CD4-positive, alpha-beta T cell treated with Interleukin-21 for 1 hour (primary cell): Measurements from ENCODE around the gene IKBKE.
A peak's percentile ranks its signal among the peaks of the same experiment; 100 is the strongest.

Experiments
- DNase-seq: peaks from one replicate; pipeline ENCODE4 v3.0.0-alpha.2; 2020

IKBKE gene

DNA sequence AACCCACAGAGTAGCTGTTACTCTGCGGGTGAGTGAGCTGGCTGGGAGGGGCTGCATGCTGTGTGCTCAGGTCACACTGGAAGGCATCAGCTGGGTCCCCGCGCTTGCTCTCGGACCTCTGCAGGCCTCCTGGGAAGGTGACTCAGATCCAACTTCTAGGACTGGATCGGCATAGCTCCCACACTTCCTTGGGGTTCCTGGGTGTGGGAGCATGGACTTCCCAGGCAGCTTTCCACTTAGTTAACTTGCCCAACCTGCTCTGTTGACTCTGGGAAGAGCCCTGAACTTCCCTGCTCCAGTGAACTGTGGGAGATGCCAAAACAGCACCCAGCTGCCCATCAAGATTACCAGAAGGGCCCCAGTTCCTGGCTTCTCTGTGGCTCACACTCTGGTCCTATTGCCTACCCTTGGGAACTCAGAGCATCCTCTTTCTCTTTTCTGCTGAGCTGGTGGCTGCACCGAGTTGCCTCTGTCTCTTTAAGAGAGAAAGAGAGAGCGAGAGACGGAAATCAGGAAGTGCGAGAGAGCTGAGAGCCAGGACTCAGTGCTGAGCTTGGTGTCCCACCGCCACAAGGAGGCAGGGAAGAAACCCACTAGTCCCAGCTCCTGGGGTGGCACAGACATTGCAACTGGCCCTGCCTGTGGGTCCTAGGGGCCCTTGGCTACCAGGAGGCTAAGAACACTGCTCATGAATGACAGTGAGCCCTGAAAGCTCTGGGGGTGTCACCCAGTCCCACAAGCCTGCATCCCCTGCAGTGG is at the start of gene IKBKE:
TSS of gene IKBKE (plus strand) at position 544 of the 759 bp plus-strand sequence. CDS start 2,752 bp downstream, outside the sequence.
- DNase-seq: peak; percentile 59

DNA sequence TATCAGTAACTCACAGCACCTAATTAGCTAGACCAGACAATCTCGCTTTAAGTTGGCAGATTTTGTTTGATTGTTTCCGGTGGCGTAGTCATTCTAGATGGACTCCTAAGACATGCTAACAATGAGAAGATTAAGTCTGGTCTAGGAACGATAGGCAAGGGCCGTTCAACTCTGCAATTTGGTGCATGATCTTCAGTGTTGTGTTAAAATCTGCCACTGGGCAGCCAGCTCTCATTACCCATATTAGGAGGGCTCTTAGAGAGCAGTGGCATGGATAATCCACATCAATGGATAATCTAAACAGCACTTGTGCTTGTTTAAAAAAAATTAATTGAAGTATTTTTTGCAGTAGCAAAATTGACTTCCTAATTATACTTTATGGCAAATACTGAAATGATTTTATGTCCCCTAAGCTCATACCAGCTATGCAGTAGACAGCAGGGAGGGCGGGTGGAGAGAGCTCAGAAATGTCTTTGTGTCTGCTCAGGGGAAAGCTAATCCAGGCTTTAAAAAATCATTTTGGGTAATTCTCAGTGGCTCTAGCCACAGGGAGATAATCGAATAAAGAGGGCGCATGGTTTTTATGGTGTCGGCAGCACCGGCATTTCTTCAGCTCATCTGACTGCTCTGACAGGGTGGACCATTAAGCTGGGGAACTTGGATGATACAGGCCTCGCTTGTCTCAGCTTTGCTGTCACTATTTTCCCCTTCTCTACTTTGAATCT is 48.5 kb upstream of the IKBKE start:
- no peak for DNase-seq

DNA sequence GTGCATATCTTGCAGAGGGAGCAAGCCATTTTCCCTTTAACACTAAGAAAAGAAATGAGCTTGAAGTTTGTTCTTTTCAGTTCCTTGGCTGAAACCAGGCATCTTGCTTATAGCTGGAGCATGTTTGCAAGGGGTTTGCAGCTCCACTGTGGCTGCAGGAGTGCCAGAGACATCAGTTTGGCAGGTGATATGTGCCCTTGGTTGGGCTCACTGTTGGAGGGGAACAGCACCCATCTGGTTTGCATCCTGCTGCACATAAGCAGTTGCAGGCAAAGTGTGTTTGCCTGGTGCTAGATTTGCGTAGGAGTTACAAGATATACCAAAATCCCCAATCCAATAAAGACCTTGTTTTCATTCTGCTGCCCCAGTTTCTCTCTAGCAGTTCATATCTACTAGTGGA is 47.8 kb upstream of the IKBKE start:
- DNase-seq: no peak

DNA sequence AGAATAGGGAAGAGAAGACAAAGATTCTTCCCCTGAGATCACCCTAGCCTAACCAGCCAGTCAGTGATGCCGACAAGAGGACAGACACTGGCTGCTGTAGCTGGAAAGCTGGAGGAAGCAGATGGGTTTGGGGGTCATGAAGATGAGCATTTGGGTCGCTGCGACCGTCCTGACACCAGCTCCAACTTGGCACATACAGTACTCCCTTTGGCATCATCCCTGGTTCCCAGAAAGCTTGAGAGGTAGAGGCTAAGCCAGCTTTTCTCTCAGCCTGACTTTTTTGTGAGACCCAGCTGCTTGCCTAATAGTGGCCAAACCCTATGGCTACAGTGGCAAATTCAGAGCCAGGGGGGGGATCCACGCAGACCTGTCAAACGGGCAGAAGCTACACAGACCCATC is 43.0 kb upstream of the IKBKE start:
- no peak for DNase-seq

DNA sequence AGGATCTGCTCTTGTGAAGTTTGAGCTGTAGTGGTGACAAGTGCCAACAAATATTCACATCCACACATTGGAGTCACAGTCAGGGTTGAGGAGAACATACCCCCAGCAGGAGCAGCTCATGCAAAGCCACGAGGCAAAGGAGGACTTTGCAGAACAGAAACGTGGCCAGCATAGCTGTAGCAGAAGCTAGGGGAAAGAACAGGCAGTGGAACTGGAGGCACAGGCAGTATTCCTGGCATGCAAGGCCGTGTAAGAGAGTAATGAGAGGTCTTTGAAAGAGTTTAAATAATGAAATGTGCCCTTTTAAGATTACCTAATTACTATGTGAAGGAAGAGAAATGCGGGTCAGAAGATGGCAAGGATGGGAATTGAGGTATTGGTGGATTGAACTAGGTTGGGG is 40.9 kb upstream of the IKBKE start:
- DNase-seq: no peak

DNA sequence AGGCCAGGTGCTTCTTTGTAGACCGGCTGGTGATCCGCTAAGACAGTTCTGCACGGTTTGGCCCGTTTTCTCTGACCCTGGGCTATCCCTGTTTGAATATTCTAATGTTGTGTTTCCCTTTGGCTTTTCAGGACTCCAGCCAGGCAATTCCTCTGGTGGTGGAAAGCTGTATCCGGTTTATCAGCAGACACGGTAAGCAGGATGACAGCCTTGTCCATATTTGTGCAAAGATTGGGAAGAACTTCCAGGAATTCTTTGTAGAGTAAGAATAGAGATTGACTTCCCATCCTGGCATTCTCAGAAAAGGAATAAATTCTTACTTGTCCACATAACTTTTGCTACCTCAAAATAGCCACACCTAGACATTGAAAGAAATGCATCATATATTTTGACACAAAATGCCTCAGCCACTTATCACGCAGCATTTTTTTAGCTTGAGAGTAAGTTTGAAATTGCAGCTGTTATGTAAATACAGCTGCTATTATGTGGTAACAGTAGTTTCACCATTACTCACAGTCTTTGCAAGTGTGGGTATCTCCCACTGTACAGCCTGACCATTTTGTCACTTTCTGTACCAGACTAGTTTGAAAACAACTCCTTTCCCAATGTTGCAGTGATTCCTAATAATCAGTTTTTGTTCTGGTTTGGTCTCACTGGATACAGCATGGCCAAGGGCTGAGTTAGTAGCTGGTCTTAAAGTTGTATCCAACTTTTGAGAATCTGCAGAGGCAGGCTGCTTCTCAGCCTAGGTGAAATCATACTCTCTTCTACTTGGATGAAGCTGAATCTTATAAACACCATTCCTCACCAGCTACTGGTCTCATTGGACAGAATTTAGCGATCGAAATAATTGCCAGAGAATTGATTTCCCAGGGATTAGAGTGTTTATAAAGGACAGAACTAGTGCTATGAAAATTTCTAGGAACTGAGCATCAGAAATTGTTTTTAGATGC is 40.0 kb upstream of the IKBKE start:
- DNase-seq: no peak

DNA sequence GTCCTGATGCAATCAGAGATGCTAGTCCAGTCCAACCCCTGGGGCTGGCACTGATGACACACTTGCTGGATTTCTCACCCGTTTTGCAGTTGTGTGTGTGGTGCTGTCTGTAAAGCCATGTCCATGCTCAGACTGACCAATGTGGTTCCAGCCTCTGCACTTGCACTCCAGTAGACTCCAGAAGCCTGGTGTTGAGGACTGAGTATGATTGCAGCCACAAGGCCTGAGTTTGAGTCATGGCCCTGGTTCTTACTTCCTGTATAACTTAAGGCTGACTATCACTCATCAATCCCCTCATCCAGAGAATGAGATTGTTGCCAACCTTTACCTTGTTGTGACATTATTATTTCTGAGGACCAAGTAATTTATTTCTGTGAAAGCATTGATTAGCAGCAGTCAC is 34.8 kb upstream of the IKBKE start:
- no peak for DNase-seq

DNA sequence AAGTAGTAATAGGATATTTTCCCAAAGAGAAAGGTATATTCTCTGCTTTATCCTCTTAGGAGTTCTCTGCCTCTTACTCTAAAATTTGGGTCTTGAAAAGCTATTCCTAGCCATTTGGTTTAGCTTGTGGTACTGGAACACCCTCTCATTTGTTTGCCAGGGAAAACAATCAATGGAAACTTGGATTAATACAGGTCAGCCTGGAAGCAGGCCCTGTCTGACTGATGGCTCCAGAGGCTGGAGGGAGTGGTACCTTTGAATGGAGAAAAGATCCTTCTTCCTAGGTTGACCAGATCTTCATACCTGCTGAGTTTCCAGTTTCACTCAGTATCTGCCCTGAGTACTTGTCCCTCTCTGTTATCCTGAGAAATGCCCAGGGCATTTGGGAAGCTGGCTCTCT is 31.7 kb upstream of the IKBKE start:
- DNase-seq: no peak

DNA sequence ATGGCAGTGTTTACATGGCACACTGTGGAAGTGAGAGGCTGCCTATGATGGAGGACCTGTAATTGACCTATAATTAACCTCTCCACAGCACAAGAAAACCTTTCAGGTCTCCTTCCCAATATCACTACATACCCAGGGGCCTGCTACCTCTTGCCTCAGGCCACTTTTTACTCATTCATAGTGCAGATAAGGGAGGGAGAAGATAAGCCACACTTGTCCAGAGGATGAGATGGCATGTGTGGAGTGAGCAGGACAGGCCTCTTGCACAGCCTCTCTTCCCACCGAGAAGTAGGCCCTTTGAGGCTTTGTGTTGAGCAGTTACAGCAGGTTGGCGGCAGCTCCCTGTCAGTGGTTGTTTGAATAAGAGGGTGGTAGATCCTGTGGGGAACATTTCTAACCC is 31.1 kb upstream of the IKBKE start:
- DNase-seq: no peak

DNA sequence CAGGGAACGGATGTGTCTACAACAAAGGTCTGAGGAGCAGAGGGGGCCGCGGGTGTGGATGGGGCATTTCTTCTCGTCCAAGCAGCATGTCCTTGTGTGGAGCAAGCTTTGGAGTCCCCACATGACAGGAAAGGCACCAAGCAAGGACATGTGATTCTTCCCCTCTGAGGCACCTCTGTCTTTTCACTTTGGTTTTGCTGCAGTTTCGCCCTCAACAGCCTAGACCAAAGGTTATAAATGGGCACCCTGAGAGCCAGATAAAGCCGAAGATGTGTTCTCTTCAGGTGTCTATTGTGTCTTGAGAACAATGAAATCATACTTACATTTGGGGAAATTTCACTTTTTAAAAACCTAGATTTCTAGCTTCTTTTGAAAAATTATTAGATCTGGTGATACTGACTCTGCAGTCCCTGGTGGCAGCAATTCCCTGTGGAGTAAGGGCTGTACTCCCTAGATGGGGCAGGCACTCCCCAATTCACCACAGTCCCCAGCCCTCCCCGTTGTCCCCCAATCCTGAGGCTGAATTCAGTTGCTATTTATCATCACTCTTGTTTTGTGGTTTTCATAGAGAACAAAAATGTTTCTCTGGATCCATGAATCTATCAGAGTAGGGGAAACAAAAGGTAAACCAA is 28.8 kb upstream of the IKBKE start:
- no peak for DNase-seq

DNA sequence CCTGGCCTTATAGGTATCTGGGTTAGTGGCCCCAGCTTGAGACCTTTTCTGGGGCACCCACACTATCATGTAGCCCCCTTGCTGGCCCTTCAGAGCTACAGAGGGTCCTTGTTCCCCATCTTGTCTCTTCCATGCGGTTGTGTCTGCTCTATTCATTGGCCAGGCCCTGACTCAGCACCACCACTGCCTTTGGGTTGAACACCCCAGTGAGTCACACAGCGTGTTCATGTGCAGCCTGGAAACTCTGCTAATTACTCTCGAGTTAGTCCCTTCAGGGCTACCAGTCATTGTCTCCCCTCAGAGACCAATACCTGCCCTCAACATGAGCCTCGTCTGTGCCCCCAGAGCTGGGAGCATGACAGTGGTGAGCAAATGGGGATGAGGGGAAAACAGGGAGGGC is 28.2 kb upstream of the IKBKE start:
- no peak for DNase-seq

DNA sequence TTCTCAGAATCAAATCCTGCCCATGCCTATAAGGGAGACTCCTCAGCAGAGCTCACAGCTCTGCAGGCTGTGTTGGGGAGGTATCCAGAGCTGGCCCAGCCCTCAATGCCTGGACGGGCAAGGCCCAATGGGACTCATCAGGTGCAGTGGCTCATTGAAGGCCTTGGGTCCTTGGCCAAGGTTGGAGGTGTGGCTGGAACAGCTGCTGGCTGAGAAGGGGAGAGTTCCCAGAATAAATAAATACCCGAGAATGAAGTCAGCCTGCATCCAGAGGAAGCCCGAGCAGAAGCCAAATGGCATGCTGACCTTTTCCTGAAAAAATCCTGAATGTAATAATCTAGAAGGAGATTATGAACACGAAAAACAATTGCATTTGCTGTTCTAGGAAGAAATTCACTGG is 25.2 kb upstream of the IKBKE start:
- no peak for DNase-seq

DNA sequence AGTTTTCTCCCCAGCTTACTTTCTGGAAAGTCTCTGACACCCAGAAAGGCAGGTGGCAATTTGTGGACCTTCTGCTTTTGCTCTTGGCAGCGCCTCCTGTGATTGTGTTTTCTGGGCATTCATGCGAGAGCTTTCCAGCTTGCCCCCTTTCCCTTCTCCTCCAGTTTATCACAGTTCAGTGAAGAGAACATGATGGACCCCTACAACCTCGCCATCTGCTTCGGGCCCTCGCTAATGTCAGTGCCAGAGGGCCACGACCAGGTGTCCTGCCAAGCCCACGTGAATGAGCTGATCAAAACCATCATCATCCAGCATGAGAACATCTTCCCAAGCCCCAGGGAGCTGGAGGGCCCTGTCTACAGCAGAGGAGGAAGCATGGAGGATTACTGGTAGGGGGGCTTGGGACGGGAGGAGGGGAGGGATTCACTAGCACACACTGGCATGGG is 24.3 kb upstream of the IKBKE start:
- no peak for DNase-seq

DNA sequence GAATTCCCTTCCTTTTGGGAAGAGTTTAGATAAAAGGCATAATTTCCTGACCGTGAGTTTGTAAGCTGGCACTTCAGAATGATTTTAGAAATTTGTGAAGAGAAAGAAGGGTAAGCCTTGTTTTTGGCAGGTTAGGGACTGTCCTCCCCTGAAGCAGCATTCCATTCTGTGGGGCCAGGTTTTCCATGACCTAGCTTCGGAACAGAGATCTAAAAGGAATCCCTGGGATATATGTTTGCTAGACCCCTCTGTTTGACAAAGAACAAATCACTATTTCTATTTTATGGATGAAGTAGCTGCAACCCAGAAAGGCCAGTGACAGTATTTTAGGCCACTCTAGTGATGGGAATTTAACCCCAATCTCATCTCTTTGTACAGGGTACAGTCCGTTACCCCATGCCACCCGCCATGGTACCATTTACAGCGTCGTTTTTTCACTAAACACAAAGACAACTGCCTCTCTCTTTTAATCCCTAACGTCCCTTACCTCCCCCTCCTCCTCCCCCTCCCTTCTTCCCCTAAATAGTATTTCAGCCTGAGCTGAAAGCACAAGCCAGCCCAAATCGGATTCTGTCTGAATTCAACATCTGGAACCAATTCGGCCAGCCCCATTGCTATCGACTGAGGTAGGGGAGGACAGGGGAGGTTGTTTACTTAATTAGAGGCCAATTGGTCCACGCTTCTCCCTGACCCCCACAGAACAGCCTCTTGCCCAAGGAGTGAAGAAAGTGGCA is 23.4 kb upstream of the IKBKE start:
- no peak for DNase-seq

DNA sequence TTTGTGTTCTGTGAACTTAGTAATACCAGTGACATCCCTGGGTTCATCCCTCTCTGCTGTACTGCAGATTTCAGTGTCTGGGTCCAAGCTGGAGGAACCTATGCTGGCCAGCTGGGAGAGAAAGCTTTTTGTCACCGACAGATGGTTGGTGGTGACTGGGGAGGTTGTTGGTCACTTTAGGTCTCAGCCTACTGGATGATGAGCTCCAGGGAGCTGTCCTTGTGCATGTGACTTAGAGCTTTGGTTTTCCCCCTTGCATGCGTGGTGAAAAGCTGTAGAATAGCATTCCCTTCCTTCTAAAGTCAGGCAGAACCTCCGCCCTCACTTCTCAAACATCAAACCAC is 22.9 kb upstream of the IKBKE start:
- no peak for DNase-seq

DNA sequence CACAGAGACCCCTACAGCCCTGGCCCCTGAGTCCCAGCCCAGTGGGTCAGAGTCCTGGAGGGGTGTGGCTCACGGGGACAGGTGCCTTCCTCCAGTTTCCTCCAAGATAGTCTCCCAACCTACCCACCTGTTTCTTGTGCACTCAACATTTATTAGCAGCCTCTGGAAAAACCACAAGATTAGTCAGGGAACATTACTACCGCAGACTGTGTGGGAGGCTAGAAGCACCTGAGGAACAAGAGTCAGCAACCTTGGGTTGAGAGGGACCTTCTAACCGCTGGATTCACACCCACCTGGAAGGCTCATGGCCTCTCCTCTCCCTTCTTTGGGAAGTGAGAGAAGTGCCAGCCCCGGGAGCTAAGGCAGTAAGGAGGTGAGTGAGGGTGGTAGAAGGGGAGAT is 22.5 kb upstream of the IKBKE start:
- DNase-seq: no peak

DNA sequence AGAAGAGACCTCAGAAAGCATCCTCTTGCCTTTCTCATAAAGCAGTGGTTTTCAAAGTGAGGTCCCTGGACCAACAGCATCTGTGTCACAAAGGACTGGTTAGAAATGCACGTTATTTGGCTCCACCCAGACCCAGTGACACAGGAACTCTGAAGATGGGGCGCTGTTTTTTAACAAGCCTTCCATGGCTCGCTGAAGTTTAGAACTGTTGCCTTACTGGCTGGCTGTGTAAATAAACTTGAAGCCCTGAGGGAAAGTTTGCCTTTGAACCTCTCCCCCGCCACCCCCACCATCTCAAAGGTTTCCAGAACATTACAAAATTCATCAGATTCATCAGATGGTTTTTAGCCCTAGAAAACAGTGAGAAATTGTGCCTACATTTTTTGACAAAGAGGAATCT is 21.8 kb upstream of the IKBKE start:
- no peak for DNase-seq

DNA sequence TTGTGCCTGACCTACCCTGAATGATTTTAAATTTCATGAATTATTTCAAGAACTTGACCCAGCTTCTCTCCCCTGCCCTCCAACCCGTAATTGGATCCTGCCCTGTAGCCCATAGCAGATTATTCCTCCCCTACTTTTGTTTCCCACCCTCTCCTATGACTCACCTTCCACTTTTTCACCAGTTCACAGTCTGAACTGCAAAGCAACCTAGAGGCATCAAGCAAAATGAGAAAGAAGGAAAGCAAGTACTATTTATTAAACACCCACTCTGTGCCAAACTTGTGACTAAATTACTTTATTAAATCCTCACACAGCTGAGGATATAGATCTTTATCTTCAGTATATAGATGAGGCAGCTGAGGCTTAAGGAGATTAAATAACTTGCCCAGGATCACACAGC is 20.7 kb upstream of the IKBKE start:
- no peak for DNase-seq

DNA sequence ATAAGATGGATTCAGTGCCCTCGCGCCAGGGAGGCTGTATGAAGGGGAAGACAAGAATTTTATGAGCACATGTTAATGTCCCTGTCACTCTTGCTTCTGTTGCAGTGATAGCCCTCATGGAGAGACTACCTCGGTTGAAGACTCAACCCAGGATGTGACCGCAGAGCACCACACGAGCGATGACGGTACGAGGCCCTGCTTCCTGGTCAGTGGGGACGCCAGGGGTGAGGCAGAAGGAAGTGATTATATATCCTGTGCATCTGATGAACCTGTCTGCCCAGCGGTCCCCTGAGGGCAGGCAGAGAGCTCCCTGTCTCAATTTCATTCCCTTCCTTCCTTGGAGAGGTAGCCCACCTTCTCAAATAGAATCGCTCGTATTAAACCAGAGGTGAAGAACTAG is 20.0 kb upstream of the IKBKE start:
- no peak for DNase-seq

DNA sequence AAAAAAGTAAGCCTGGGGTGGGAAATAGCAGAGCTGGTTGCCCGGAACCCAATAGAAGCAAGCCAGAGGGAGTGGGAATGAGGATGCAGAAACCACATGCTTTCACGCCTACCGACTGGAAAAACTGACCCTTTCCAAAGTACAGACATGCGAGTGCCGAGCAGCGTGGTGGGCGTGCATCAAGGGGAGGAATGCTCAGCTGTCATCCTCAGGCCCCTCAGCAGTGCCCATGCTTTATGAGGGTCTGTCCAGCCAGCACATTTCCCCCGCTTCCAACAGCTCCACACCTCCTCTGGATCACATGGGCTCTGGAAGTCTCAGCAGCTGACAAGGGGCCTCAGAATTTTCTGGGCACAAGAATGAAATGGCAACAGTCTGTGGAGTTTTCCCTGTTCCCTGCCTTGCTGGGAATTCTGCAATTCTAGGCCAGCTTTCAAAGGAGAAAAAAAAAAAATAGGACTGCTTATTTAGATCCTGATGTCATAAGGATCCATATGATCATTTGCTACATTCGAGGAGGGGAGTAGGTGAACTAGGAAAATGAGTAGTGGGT is 19.1 kb upstream of the IKBKE start:
- no peak for DNase-seq

DNA sequence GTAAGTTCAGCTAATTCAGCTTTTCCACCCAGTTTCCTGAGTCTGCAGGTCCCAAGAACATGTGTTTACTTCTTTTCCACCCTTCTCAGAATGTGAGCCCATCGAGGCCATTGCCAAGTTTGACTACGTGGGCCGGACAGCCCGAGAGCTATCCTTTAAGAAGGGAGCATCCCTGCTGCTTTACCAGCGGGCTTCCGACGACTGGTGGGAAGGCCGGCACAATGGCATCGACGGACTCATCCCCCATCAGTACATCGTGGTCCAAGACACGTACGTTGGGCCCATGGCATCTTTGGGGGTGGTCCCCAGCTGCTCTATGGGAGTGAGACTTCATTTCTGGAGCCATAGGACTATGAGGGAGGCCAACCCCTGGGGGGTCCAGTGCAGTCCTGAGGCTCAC is 17.2 kb upstream of the IKBKE start:
- DNase-seq: no peak

DNA sequence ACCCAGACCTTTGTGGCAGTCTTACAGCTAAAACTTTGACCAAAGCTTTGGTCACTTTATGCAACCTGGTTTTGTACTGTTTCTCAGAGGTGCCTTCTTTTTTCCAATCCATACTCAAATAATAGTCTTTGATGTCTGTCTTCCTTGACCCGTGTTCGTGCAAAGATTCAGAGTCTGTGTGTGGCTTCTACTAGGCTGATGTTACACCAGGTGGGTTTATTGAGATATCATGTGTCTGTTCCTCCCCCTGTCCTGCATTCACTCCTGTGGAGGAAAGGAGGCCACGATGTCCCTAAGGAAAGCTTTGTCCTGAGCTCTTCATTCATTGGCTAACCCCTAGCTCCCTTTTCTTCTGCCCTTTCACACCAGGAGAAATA is 15.0 kb upstream of the IKBKE start:
- DNase-seq: no peak
